ENCODE results near the gene CD8A.

Gene CD8A

GRCh38 chr2:86782748-86783147 is 8.0 kb downstream of the CD8A start:
- no peak for TF ChIP-seq POLR2A (IDR thresholded peaks at IDR 0.05; ENCODE audit: low read depth, low read length)
- TF ChIP-seq TAF1 (IDR thresholded peaks at IDR 0.05; ENCODE audit: low read depth, low read length): no peak
- no peak for TF ChIP-seq POU2F2 (IDR thresholded peaks at IDR 0.05; ENCODE audit: low read depth, low read length)
- no peak for TF ChIP-seq SPI1 (IDR thresholded peaks at IDR 0.05; ENCODE audit: low read depth, low read length)
- no peak for TF ChIP-seq PAX5 (IDR thresholded peaks at IDR 0.05; ENCODE audit: insufficient read depth, low read length, severe bottlenecking)
- no peak for TF ChIP-seq POLR2AphosphoS5 (IDR thresholded peaks at IDR 0.05; ENCODE audit: low read depth, low read length)
- DNase-seq (ENCODE audit: insufficient read length, low spot score) (no peak), FAIRE-seq (no peak)

DNA sequence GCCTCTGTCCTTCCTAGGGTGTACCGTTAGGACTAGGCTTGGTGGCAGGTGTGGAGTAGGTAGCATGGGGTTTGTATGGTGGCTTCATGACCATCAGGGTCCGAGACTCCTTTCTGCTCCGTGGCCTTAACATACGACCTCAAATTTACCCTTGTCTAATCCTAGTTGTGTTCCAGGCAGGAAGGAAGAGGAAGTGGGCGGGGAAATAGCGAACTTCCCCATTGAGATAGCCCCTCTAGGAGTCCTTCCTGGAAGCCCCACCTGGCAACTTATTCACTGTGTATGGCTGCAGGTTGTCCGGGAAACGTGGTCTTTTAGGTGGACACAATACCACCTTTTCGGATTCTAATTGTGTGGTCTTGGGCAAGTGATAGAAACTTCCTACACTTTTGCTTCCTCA is 9.3 kb downstream of the CD8A start:
- DNase-seq (ENCODE audit: insufficient read length, low spot score): no peak
- FAIRE-seq: no peak
- 0 out of 2 replicates have a peak, but pooled peaks have one; percentile 13 for TF ChIP-seq SPI1 (IDR thresholded peaks at IDR 0.05; ENCODE audit: low read depth, low read length)
- no peak for TF ChIP-seq POU2F2 (IDR thresholded peaks at IDR 0.05; ENCODE audit: low read depth, low read length)
- TF ChIP-seq TAF1 (IDR thresholded peaks at IDR 0.05; ENCODE audit: low read depth, low read length): no peak
- no peak for TF ChIP-seq PAX5 (IDR thresholded peaks at IDR 0.05; ENCODE audit: insufficient read depth, low read length, severe bottlenecking)
- TF ChIP-seq POLR2A (IDR thresholded peaks at IDR 0.05; ENCODE audit: low read depth, low read length): no peak
- TF ChIP-seq POLR2AphosphoS5 (IDR thresholded peaks at IDR 0.05; ENCODE audit: low read depth, low read length): no peak

DNA sequence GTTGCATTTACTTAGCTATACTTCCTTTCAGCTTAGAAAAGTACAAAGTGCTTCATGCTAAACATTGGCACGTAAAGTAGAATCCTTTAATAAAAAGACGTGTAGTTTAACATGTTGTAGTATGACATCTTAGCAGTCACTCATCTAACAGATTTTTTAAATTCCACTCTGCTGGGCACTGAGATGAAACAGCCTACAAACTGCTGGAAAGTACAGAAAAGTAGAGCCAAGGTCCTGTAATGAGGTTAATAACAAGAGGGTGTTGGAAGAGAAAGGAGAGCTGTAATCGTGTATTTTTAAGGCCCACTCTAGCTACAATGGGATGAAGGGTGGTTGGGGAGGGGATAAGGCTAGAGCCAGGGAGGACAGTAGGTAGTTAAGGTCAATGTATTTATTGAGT is 10.7 kb downstream of the CD8A start:
- no peak for TF ChIP-seq PAX5 (IDR thresholded peaks at IDR 0.05; ENCODE audit: insufficient read depth, low read length, severe bottlenecking)
- no peak for TF ChIP-seq POU2F2 (IDR thresholded peaks at IDR 0.05; ENCODE audit: low read depth, low read length)
- TF ChIP-seq TAF1 (IDR thresholded peaks at IDR 0.05; ENCODE audit: low read depth, low read length): no peak
- no peak for TF ChIP-seq POLR2AphosphoS5 (IDR thresholded peaks at IDR 0.05; ENCODE audit: low read depth, low read length)
- no peak for TF ChIP-seq POLR2A (IDR thresholded peaks at IDR 0.05; ENCODE audit: low read depth, low read length)
- no peak for TF ChIP-seq SPI1 (IDR thresholded peaks at IDR 0.05; ENCODE audit: low read depth, low read length)
- no peak for FAIRE-seq
- DNase-seq (ENCODE audit: insufficient read length, low spot score): no peak

DNA sequence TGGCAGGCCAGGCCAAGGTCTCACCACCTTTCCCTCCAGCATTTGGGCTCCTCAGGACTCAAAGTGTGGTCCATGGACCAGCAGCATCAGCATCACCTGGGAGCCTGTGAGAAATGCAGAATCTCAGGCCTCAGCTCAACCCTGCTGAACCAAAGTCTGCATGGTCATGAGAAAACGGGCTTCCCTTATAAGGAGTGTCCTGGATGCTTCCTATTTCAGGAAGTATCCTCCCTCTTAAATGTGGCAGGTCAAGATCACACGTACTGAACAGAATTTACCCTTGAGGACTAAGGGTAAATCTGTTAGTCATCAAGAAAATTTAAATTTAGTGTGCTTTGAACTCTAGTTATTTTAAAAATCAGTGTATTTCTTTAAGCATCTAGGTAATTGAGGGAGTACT is 11.8 kb downstream of the CD8A start:
- TF ChIP-seq TAF1 (IDR thresholded peaks at IDR 0.05; ENCODE audit: low read depth, low read length): no peak
- TF ChIP-seq POLR2AphosphoS5 (IDR thresholded peaks at IDR 0.05; ENCODE audit: low read depth, low read length): no peak
- TF ChIP-seq PAX5 (IDR thresholded peaks at IDR 0.05; ENCODE audit: insufficient read depth, low read length, severe bottlenecking): no peak
- TF ChIP-seq SPI1 (IDR thresholded peaks at IDR 0.05; ENCODE audit: low read depth, low read length): no peak
- TF ChIP-seq POU2F2 (IDR thresholded peaks at IDR 0.05; ENCODE audit: low read depth, low read length): no peak
- no peak for TF ChIP-seq POLR2A (IDR thresholded peaks at IDR 0.05; ENCODE audit: low read depth, low read length)
- FAIRE-seq (no peak), DNase-seq (ENCODE audit: insufficient read length, low spot score) (no peak)

DNA sequence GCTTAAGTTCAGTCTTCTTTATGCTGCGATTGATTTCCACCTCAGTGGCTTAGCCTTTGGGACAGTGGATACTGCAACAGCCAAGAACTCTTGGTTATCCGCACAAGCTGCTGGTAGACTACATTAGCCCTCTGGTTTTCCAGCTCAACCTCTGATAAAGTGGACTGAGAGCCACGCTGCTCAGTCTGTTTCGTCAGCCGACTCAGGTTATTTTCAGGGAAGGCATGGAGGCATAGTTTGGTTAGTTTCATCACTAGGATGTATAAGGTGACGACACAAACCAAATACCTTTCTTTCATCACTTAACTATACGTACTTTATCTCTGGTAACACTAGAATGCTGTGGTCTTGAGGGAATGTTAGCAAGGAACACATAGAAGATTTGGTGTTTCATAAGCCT is 14.2 kb downstream of the CD8A start:
- TF ChIP-seq POLR2A (IDR thresholded peaks at IDR 0.05; ENCODE audit: low read depth, low read length) (0 out of 2 replicates have a peak, but pooled peaks have one; percentile 28), PAX5 (IDR thresholded peaks at IDR 0.05; ENCODE audit: insufficient read depth, low read length, severe bottlenecking) (no peak)
- DNase-seq (ENCODE audit: insufficient read length, low spot score) (no peak), FAIRE-seq (no peak)

DNA sequence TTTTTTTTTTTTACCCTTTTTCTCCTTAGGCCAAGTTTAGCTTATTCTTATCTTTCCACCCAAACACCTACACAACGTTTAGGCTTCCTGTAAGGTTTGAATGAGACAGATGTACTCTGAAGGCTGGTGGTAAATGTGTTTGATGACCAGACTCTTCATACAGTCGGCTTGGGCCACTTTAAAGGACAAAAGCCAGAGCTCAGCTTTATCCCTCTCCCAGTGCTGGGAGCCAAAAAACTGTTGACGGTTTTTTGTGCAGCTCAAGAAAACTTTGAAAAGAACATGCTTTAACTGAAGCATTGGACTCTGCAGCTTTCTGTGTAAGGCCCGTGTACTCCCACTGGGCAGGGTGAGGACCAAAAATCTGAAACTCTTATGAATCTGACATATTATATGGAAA is 15.4 kb downstream of the CD8A start:
- TF ChIP-seq SPI1 (IDR thresholded peaks at IDR 0.05; ENCODE audit: low read depth, low read length) (no peak), TAF1 (IDR thresholded peaks at IDR 0.05; ENCODE audit: low read depth, low read length) (no peak), POLR2AphosphoS5 (IDR thresholded peaks at IDR 0.05; ENCODE audit: low read depth, low read length) (no peak), POLR2A (IDR thresholded peaks at IDR 0.05; ENCODE audit: low read depth, low read length) (no peak), PAX5 (IDR thresholded peaks at IDR 0.05; ENCODE audit: insufficient read depth, low read length, severe bottlenecking) (no peak), POU2F2 (IDR thresholded peaks at IDR 0.05; ENCODE audit: low read depth, low read length) (no peak)
- DNase-seq (ENCODE audit: insufficient read length, low spot score) (no peak), FAIRE-seq (no peak)

- FAIRE-seq (no peak), DNase-seq (ENCODE audit: insufficient read length, low spot score) (no peak)
- TF ChIP-seq PAX5 (IDR thresholded peaks at IDR 0.05; ENCODE audit: insufficient read depth, low read length, severe bottlenecking) (no peak), SPI1 (IDR thresholded peaks at IDR 0.05; ENCODE audit: low read depth, low read length) (no peak), POU2F2 (IDR thresholded peaks at IDR 0.05; ENCODE audit: low read depth, low read length) (no peak), TAF1 (IDR thresholded peaks at IDR 0.05; ENCODE audit: low read depth, low read length) (no peak), POLR2AphosphoS5 (IDR thresholded peaks at IDR 0.05; ENCODE audit: low read depth, low read length) (no peak), POLR2A (IDR thresholded peaks at IDR 0.05; ENCODE audit: low read depth, low read length) (no peak)
Observed at GRCh38 chr2:86774862-86775261, 15.9 kb downstream of the CD8A start.

DNA sequence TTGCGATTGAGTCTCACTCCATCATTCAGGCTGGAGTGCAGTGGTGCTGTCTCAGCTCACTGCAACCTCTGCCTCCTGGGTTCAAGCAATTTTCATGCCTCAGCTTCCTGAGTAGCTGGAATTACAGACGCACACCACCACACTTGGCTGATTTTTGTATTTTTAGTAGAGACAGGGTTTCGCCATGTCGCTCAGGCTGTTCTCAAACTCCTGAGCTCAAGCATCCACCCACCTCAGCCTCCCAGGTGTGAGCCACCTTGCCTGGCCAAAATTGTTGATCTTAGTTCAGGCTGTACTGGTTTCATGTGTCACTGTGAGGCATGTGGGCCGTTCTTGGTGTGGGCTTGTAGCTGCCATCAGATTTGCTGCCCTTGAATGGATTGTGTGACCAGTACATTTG is 18.1 kb downstream of the CD8A start:
- DNase-seq (ENCODE audit: insufficient read length, low spot score) (no peak), FAIRE-seq (no peak)
- TF ChIP-seq POLR2AphosphoS5 (IDR thresholded peaks at IDR 0.05; ENCODE audit: low read depth, low read length) (no peak), SPI1 (IDR thresholded peaks at IDR 0.05; ENCODE audit: low read depth, low read length) (no peak), TAF1 (IDR thresholded peaks at IDR 0.05; ENCODE audit: low read depth, low read length) (no peak), PAX5 (IDR thresholded peaks at IDR 0.05; ENCODE audit: insufficient read depth, low read length, severe bottlenecking) (no peak), POU2F2 (IDR thresholded peaks at IDR 0.05; ENCODE audit: low read depth, low read length) (no peak), POLR2A (IDR thresholded peaks at IDR 0.05; ENCODE audit: low read depth, low read length) (no peak)

- TF ChIP-seq PAX5 (IDR thresholded peaks at IDR 0.05; ENCODE audit: insufficient read depth, low read length, severe bottlenecking) (no peak), POU2F2 (IDR thresholded peaks at IDR 0.05; ENCODE audit: low read depth, low read length) (no peak), POLR2A (IDR thresholded peaks at IDR 0.05; ENCODE audit: low read depth, low read length) (no peak), POLR2AphosphoS5 (IDR thresholded peaks at IDR 0.05; ENCODE audit: low read depth, low read length) (no peak), SPI1 (IDR thresholded peaks at IDR 0.05; ENCODE audit: low read depth, low read length) (no peak), TAF1 (IDR thresholded peaks at IDR 0.05; ENCODE audit: low read depth, low read length) (no peak)
- FAIRE-seq: no peak
- DNase-seq (ENCODE audit: insufficient read length, low spot score): no peak
Observed at GRCh38 chr2:86770816-86771301, 19.9 kb downstream of the CD8A start.

GRCh38 chr2:86769838-86770237 is 20.9 kb downstream of the CD8A start:
- no peak for FAIRE-seq

More at GRCh38 chr2:86769838-86770237, 20.9 kb downstream of the CD8A start:
- TF ChIP-seq POU2F2 (IDR thresholded peaks at IDR 0.05; ENCODE audit: low read depth, low read length) (no peak), SPI1 (IDR thresholded peaks at IDR 0.05; ENCODE audit: low read depth, low read length) (no peak), PAX5 (IDR thresholded peaks at IDR 0.05; ENCODE audit: insufficient read depth, low read length, severe bottlenecking) (no peak), TAF1 (IDR thresholded peaks at IDR 0.05; ENCODE audit: low read depth, low read length) (no peak), POLR2A (IDR thresholded peaks at IDR 0.05; ENCODE audit: low read depth, low read length) (no peak), POLR2AphosphoS5 (IDR thresholded peaks at IDR 0.05; ENCODE audit: low read depth, low read length) (no peak)
- DNase-seq (ENCODE audit: insufficient read length, low spot score): no peak

Data from GM12891 (cell line).